Measurements from ENCODE around the gene FAM83B. TPM values are rescaled to one million over a fixed set of nuclear protein-coding genes. Genes with fewer than 3 reads are reported as not detected.

Gene FAM83B
- polyA plus RNA-seq, 2 of the 4 experiments (the other 2 are of a cell fraction), result 0.03 to 0.09 TPM

DNA sequence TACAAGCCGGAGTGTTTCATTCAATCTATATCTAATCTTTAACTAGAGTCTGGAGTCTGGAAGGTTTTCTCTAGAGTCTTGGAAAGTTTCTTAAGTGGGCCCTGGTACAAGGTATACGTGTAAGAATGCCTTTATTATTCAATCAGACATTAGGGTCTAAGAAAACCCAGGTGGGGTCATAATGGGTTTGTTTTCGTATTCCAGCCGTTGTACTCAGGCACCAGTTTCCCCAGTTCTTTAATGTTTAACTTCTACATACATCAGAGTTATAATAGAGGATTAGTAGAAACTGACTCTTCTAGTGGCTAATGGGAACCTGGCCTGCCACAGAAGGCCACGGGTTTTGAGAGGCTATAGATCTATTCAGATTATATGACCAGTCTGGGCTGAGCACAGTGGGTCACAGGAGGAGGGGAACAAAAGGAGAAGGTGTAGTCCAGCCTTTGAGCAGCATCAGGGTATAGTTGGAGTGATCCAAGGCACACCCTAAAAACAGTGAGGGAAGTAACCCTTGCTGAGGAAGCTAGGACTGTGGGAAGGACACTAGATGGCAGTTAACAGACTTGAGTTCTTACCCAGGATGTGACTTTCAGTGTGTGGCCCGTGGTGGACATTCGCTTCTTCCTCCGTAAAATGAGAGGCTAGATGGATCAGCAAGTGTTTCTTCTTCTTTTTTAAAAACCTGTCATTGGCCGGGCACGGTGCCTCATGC lies 15.5 kb downstream of the FAM83B start:
- ChIA-PET POLR2A (no interaction called here), CTCF (no interaction called here)
- TF ChIP-seq KDM1A (IDR thresholded peaks at IDR 0.05; ENCODE audit: low read depth) (no peak), NPAS2 (CRISPR knock-in tag; IDR thresholded peaks at IDR 0.05; ENCODE audit: borderline replicate concordance) (no peak), HOXA7 (CRISPR knock-in tag; IDR thresholded peaks at IDR 0.05) (no peak), HOXB5 (CRISPR knock-in tag; IDR thresholded peaks at IDR 0.05) (no peak), NFE2L2 (conservative IDR thresholded peaks at IDR 0.05; ENCODE audit: low read length) (no peak), TP53 (CRISPR knock-in tag; IDR thresholded peaks at IDR 0.05) (no peak), RFX5 (IDR thresholded peaks at IDR 0.05) (no peak), ESRRA (IDR thresholded peaks at IDR 0.05; ENCODE audit: borderline replicate concordance, low read length) (no peak), RAD21 (conservative IDR thresholded peaks at IDR 0.05 in 1 of 2, IDR thresholded peaks at IDR 0.05 in 1 of 2) (no peak), ZC3H11A (IDR thresholded peaks at IDR 0.05) (no peak)
- TF ChIP-seq, protein P1, sequence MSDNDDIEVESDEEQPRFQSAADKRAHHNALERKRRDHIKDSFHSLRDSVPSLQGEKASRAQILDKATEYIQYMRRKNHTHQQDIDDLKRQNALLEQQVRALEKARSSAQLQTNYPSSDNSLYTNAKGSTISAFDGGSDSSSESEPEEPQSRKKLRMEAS (IDR thresholded peaks at IDR 0.05), result no peak
- TF ChIP-seq, protein P2, sequence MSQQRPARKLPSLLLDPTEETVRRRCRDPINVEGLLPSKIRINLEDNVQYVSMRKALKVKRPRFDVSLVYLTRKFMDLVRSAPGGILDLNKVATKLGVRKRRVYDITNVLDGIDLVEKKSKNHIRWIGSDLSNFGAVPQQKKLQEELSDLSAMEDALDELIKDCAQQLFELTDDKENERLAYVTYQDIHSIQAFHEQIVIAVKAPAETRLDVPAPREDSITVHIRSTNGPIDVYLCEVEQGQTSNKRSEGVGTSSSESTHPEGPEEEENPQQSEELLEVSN (IDR thresholded peaks at IDR 0.05; ENCODE audit: borderline replicate concordance, low read depth), result no peak
- TF ChIP-seq, protein P3, sequence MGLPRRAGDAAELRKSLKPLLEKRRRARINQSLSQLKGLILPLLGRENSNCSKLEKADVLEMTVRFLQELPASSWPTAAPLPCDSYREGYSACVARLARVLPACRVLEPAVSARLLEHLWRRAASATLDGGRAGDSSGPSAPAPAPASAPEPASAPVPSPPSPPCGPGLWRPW (IDR thresholded peaks at IDR 0.05), result no peak
- FAIRE-seq (no peak), ATAC-seq (no peak), DNase-seq (ENCODE audit: low read depth in 1 of 2, low spot score in 1 of 2) (no peak)
- WGBS (ENCODE audit: missing lambda C conversion rate), result 66% methylated on average over 10 of the region's 10 CpGs
- H3K4me2 ChIP-seq, result no peak overlapping the region
- no peak overlapping the region for H3K4me3 ChIP-seq
- H3K9me3 ChIP-seq, result no peaks in the 10 kb centered on the region
- no peaks in the 10 kb centered on the region for H3K4me1 ChIP-seq
- H3K27ac ChIP-seq, result no peak overlapping the region

DNA sequence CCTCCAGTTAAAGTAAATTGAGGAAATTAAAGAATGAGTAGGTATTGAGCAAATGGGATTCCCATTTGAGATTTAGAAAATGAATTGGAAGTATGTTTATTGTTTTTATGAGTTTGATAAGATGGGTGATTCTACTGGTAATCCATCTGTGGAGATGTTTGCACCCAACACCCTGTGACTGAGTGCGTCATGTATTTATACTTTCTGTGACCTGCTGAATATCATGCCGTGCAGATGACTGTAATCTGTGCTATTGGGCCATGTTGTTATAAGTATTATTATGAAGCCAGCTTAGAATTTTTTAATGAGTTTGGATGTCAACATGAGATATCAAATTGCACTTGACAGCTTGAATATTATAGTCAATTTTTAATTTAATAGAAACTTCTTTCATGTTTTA lies 17.7 kb downstream of the FAM83B start:
- no peaks in the 10 kb centered on the region for H3K9me3 ChIP-seq
- ATAC-seq (no peak), DNase-seq (ENCODE audit: low read depth in 1 of 2, low spot score in 1 of 2) (no peak), FAIRE-seq (no peak)
- no peak overlapping the region for H3K4me2 ChIP-seq
- WGBS (ENCODE audit: missing lambda C conversion rate), result 72% methylated on average over 2 of the region's 2 CpGs
- CTCF ChIA-PET, result no interaction called here
- H3K4me1 ChIP-seq, result no peaks in the 10 kb centered on the region
- no peak overlapping the region for H3K27ac ChIP-seq
- POLR2A ChIA-PET, result no interaction called here
- no peak overlapping the region for H3K4me3 ChIP-seq
- no peak for TF ChIP-seq FOSB (CRISPR knock-in tag; IDR thresholded peaks at IDR 0.05)
- TF ChIP-seq, protein P4, sequence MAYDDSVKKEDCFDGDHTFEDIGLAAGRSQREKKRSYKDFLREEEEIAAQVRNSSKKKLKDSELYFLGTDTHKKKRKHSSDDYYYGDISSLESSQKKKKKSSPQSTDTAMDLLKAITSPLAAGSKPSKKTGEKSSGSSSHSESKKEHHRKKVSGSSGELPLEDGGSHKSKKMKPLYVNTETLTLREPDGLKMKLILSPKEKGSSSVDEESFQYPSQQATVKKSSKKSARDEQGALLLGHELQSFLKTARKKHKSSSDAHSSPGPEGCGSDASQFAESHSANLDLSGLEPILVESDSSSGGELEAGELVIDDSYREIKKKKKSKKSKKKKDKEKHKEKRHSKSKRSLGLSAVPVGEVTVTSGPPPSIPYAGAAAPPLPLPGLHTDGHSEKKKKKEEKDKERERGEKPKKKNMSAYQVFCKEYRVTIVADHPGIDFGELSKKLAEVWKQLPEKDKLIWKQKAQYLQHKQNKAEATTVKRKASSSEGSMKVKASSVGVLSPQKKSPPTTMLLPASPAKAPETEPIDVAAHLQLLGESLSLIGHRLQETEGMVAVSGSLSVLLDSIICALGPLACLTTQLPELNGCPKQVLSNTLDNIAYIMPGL (CRISPR knock-in tag; IDR thresholded peaks at IDR 0.05; ENCODE audit: borderline replicate concordance), result no peak
- TF ChIP-seq TFCP2L1 (CRISPR knock-in tag; IDR thresholded peaks at IDR 0.05), result no peak
- no peak for TF ChIP-seq FOXS1 (CRISPR knock-in tag; IDR thresholded peaks at IDR 0.05)
- no peak for TF ChIP-seq EHF (CRISPR knock-in tag; IDR thresholded peaks at IDR 0.05)
- TF ChIP-seq POLR2AphosphoS2 (conservative IDR thresholded peaks at IDR 0.05; ENCODE audit: low read length), result no peak

DNA sequence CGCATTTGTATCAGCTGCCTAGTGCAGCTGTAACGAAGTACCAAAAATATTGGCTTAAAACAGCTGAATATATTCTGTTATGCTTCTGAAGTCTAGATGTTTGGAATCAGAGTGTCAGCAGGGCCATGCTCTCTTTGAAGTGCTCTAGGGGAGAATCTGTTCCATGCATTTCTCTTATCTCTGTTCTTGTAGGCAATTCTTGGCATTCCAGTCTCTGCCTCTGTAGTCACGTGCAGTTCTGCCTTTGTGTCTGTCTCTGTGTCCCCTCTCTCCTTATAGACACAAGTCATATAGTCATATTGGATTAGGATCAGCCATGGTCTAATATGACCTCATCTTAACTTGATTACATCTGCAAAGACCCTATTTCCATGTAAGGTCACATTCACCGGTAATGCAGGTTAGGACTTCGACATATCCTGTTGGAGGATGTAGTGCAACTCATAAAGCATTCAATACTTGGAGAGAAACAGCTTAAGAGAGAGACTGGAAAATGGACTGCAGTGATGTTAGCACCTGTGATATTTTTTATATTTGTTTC lies 18.6 kb downstream of the FAM83B start:
- 56% methylated on average over 5 of the region's 5 CpGs for WGBS (ENCODE audit: missing lambda C conversion rate)
- DNase-seq (ENCODE audit: low read depth in 1 of 2, low spot score in 1 of 2), result no peak
- ChIA-PET CTCF (interaction anchor here (0.7 kb wide), 1 partner anchor 261 kb away, joined by 3 read pairs; no protein-coding TSS in a partner anchor), POLR2A (no interaction called here)
- no peak overlapping the region for H3K4me3 ChIP-seq
- no peak for ATAC-seq
- FAIRE-seq, result no peak
- no peak overlapping the region for H3K27ac ChIP-seq
- no peaks in the 10 kb centered on the region for H3K9me3 ChIP-seq
- TF ChIP-seq KDM5A (IDR thresholded peaks at IDR 0.05) (no peak), CBX2 (IDR thresholded peaks at IDR 0.05; ENCODE audit: borderline replicate concordance, low read depth) (no peak), RCOR1 (IDR thresholded peaks at IDR 0.05; ENCODE audit: low read depth, low read length) (no peak), CHD4 (IDR thresholded peaks at IDR 0.05; ENCODE audit: borderline replicate concordance) (no peak), HOXB5 (CRISPR knock-in tag; IDR thresholded peaks at IDR 0.05) (no peak)
- TF ChIP-seq, protein P5, sequence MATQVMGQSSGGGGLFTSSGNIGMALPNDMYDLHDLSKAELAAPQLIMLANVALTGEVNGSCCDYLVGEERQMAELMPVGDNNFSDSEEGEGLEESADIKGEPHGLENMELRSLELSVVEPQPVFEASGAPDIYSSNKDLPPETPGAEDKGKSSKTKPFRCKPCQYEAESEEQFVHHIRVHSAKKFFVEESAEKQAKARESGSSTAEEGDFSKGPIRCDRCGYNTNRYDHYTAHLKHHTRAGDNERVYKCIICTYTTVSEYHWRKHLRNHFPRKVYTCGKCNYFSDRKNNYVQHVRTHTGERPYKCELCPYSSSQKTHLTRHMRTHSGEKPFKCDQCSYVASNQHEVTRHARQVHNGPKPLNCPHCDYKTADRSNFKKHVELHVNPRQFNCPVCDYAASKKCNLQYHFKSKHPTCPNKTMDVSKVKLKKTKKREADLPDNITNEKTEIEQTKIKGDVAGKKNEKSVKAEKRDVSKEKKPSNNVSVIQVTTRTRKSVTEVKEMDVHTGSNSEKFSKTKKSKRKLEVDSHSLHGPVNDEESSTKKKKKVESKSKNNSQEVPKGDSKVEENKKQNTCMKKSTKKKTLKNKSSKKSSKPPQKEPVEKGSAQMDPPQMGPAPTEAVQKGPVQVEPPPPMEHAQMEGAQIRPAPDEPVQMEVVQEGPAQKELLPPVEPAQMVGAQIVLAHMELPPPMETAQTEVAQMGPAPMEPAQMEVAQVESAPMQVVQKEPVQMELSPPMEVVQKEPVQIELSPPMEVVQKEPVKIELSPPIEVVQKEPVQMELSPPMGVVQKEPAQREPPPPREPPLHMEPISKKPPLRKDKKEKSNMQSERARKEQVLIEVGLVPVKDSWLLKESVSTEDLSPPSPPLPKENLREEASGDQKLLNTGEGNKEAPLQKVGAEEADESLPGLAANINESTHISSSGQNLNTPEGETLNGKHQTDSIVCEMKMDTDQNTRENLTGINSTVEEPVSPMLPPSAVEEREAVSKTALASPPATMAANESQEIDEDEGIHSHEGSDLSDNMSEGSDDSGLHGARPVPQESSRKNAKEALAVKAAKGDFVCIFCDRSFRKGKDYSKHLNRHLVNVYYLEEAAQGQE (IDR thresholded peaks at IDR 0.05), result no peak
- TF ChIP-seq, protein P1 (IDR thresholded peaks at IDR 0.05), result no peak
- no peak overlapping the region for H3K4me2 ChIP-seq
- H3K4me1 ChIP-seq, result no peaks in the 10 kb centered on the region

All from A549 (cell line).